Measurements from ENCODE around the gene GNA15. TPM values are rescaled to one million over a fixed set of nuclear protein-coding genes. Genes with fewer than 3 reads are reported as not detected.
A peak's percentile ranks its signal among the peaks of the same experiment; 100 is the strongest.

Gene GNA15
- total RNA-seq, 1 experiment from 2014 or later = 6.2 TPM

DNA sequence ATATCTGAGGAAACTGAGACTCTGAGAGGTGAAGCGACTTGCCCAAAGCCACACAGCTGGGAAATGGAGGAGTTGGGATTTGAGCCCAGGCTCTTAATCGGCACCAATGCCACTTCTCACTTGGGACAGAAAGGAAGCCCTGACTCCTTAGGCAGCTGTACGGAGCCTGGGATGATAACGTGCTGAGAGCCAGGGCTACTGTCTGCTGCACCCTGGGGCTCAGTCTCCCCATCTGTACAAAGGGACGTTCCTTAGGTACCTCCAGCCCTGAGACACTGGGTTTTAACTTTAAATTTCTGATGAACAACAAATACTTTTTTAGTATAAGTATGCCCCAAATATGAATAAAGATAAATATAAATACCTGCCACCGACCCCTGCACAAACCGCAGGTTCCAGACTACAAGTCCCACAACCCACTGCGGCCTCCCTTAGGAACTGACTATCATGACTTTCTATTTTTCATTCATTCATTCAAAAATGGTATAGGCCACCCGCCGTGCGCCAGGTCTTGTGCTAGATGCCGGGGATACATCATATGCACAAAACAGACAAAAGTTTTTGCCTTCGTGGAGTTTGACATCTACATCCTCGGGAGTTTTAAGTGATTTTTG, 49.1 kb downstream of the GNA15 start:
- ChIA-PET CTCF (no interaction called here), POLR2A (no interaction called here)
- no peak for TF ChIP-seq POLR2AphosphoS5 (IDR thresholded peaks at IDR 0.05; ENCODE audit: low read depth, low read length)
- peak; percentile 50; the same call in 1 of the 2 replicates for TF ChIP-seq SIN3A (IDR thresholded peaks at IDR 0.05; ENCODE audit: borderline replicate concordance, insufficient read depth, low read depth, low read length)
- Histone ChIP-seq H3K36me3 (ENCODE audit: control insufficient read depth, insufficient read depth, low read length) (no peaks in the 10 kb centered on the region; the same call in 1 of the 2 replicates), H3K27ac (ENCODE audit: low read length) (peak overlapping the region; percentile 83), H3K27me3 (ENCODE audit: control insufficient read depth, insufficient read depth, low read length) (no peaks in the 10 kb centered on the region), H3K4me3 (ENCODE audit: low read depth in 2 of 2, low read length in 2 of 2) (peak overlapping the region; percentile 69 to 79), H3K9me3 (ENCODE audit: control insufficient read depth, insufficient read depth, low read depth, low read length) (no peaks in the 10 kb centered on the region), H3K4me1 (ENCODE audit: control insufficient read depth, insufficient read depth, low read length) (no peaks in the 10 kb centered on the region)
- in situ Hi-C loops (cut with HindIII; ENCODE audit: low pct_unique_long_range_greater_than_20kb, low sequenced_read_pairs) (no loop called here), intact Hi-C loops (cut with micrococcal nuclease; ENCODE audit: unreplicated experiment) (no loop called here)
- no TSS peak for BruUV-seq (replicated peaks)
- ATAC-seq (peak; percentile 77), DNase-seq (ENCODE audit: low read depth, low spot score) (no peak)

DNA sequence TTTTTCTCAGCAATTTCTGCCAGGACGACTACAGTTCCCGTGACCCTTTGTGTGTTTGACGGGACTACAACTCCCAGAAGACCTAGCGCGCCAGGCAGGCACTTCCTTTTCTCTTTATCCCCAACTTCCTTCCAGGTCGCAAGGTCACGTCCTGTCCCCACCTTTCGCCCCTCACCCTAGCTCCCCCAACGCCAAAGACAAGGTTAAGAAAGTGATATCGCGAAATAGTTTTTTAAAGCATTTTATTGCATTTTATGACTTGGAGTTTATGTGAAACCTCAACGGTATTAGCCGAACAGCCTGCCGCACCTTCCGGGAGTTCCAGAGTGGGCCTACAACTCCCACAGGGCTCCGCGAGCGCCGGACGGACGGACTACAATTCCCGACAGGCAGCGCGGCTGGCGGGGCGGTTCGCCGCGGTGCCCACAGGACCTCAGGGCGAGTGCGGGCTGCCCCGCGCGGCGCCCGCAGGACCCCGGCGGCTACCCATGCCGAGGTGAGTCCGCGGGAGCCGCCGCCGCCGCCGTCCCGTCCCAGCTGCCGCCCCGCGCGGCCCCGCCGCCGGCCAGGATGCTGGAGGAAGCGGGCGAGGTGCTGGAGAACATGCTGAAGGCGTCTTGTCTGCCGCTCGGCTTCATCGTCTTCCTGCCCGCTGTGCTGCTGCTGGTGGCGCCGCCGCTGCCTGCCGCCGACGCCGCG, 49.8 kb downstream of the GNA15 start, which contains the start of gene NCLN:
NCLN (plus strand) TSS at position 470 of the 699 bp plus-strand sequence; CDS start at position 571, 101 bp downstream.
- intact Hi-C loops (cut with micrococcal nuclease; ENCODE audit: unreplicated experiment) (no loop called here), in situ Hi-C loops (cut with HindIII; ENCODE audit: low pct_unique_long_range_greater_than_20kb, low sequenced_read_pairs) (no loop called here)
- Histone ChIP-seq H3K4me1 (ENCODE audit: control insufficient read depth, insufficient read depth, low read length) (no peaks in the 10 kb centered on the region), H3K36me3 (ENCODE audit: control insufficient read depth, insufficient read depth, low read length) (no peaks in the 10 kb centered on the region; the same call in 1 of the 2 replicates), H3K27me3 (ENCODE audit: control insufficient read depth, insufficient read depth, low read length) (no peaks in the 10 kb centered on the region), H3K27ac (ENCODE audit: low read length) (peak within 1 kb of the TSS; percentile 83), H3K9me3 (ENCODE audit: control insufficient read depth, insufficient read depth, low read depth, low read length) (no peaks in the 10 kb centered on the region), H3K4me3 (ENCODE audit: low read depth in 2 of 2, low read length in 2 of 2) (peak within 1 kb of the TSS; percentile 78 to 79)
- TF ChIP-seq POLR2AphosphoS5 (IDR thresholded peaks at IDR 0.05; ENCODE audit: low read depth, low read length) = no peak; the same call in 1 of the 2 replicates
- 0 out of 2 replicates have a peak, but pooled peaks have one; percentile 25 for TF ChIP-seq TCF7L2 (IDR thresholded peaks at IDR 0.05; ENCODE audit: low read depth, low read length)
- peak; percentile 65; the same call in 1 of the 2 replicates for TF ChIP-seq SIN3A (IDR thresholded peaks at IDR 0.05; ENCODE audit: borderline replicate concordance, insufficient read depth, low read depth, low read length)
- TF ChIP-seq, protein P1, sequence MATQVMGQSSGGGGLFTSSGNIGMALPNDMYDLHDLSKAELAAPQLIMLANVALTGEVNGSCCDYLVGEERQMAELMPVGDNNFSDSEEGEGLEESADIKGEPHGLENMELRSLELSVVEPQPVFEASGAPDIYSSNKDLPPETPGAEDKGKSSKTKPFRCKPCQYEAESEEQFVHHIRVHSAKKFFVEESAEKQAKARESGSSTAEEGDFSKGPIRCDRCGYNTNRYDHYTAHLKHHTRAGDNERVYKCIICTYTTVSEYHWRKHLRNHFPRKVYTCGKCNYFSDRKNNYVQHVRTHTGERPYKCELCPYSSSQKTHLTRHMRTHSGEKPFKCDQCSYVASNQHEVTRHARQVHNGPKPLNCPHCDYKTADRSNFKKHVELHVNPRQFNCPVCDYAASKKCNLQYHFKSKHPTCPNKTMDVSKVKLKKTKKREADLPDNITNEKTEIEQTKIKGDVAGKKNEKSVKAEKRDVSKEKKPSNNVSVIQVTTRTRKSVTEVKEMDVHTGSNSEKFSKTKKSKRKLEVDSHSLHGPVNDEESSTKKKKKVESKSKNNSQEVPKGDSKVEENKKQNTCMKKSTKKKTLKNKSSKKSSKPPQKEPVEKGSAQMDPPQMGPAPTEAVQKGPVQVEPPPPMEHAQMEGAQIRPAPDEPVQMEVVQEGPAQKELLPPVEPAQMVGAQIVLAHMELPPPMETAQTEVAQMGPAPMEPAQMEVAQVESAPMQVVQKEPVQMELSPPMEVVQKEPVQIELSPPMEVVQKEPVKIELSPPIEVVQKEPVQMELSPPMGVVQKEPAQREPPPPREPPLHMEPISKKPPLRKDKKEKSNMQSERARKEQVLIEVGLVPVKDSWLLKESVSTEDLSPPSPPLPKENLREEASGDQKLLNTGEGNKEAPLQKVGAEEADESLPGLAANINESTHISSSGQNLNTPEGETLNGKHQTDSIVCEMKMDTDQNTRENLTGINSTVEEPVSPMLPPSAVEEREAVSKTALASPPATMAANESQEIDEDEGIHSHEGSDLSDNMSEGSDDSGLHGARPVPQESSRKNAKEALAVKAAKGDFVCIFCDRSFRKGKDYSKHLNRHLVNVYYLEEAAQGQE (IDR thresholded peaks at IDR 0.05; ENCODE audit: insufficient read depth in 1 of 2, low read depth in 2 of 2, low read length in 1 of 2) = no peak
- TF ChIP-seq, protein P2, sequence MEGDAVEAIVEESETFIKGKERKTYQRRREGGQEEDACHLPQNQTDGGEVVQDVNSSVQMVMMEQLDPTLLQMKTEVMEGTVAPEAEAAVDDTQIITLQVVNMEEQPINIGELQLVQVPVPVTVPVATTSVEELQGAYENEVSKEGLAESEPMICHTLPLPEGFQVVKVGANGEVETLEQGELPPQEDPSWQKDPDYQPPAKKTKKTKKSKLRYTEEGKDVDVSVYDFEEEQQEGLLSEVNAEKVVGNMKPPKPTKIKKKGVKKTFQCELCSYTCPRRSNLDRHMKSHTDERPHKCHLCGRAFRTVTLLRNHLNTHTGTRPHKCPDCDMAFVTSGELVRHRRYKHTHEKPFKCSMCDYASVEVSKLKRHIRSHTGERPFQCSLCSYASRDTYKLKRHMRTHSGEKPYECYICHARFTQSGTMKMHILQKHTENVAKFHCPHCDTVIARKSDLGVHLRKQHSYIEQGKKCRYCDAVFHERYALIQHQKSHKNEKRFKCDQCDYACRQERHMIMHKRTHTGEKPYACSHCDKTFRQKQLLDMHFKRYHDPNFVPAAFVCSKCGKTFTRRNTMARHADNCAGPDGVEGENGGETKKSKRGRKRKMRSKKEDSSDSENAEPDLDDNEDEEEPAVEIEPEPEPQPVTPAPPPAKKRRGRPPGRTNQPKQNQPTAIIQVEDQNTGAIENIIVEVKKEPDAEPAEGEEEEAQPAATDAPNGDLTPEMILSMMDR (IDR thresholded peaks at IDR 0.05) = no peak
- POLR2A ChIA-PET = no interaction called here
- DNase-seq (ENCODE audit: low read depth, low spot score) (peak; percentile 89), ATAC-seq (peak; percentile 96)
- BruUV-seq (replicated peaks) = no TSS peak
- CTCF ChIA-PET = no interaction called here
